GM19023 (cell line): ENCODE results near the gene MGAT4C.
"Not testable (repeated sequence)": the region's sequence is repeated elsewhere in the genome, so short reads cannot be mapped to it uniquely, and the experiment has no call there.

Source experiments
- ATAC-seq: cut with Tn5 transposase; IDR thresholded peaks from one replicate; pipeline ENCODE4 v1.9.1; 2021; ENCODE audit warnings: mild to moderate bottlenecking, moderate library complexity; ENCODE audit not compliant: unreplicated experiment

MGAT4C gene

GRCh38 chr12:86256163-86256562, at the start of gene MGAT4C:
MGAT4C (minus strand) TSS chr12:86256391.
- no peak for ATAC-seq

- ATAC-seq = not testable (repeated sequence)
Measured at GRCh38 chr12:86296396-86296795, 40.2 kb upstream of the MGAT4C start.

- ATAC-seq = no peak
Measured at GRCh38 chr12:86293682-86294240, 37.6 kb upstream of the MGAT4C start.

GRCh38 chr12:86292480-86292879, 36.3 kb upstream of the MGAT4C start:
- ATAC-seq = no peak

- no peak for ATAC-seq
Measured at GRCh38 chr12:86290615-86291014, 34.4 kb upstream of the MGAT4C start.

- no peak for ATAC-seq
Measured at GRCh38 chr12:86286119-86286518, 29.9 kb upstream of the MGAT4C start.

GRCh38 chr12:86283620-86284019, 27.4 kb upstream of the MGAT4C start:
- no peak for ATAC-seq

GRCh38 chr12:86275356-86275755, 19.2 kb upstream of the MGAT4C start:
- ATAC-seq = no peak

GRCh38 chr12:86265329-86265695, 9.1 kb upstream of the MGAT4C start:
- ATAC-seq = no peak

GRCh38 chr12:86264451-86265328, 8.5 kb upstream of the MGAT4C start:
- ATAC-seq = no peak

- no peak for ATAC-seq
Measured at GRCh38 chr12:86261578-86261977, 5.4 kb upstream of the MGAT4C start.

GRCh38 chr12:86261142-86261541, 5.0 kb upstream of the MGAT4C start:
- ATAC-seq = no peak

- no peak for ATAC-seq
Measured at GRCh38 chr12:86260183-86260582, 4.0 kb upstream of the MGAT4C start.

GRCh38 chr12:86257134-86257533, 943 bp upstream of the MGAT4C start:
- no peak for ATAC-seq

- no peak for ATAC-seq
Measured at GRCh38 chr12:86254399-86255107, 1.6 kb downstream of the MGAT4C start.

- no peak for ATAC-seq
Measured at GRCh38 chr12:86249851-86250250, 6.3 kb downstream of the MGAT4C start.

GRCh38 chr12:86249276-86249675, 6.9 kb downstream of the MGAT4C start:
- ATAC-seq = no peak

- no peak for ATAC-seq
Measured at GRCh38 chr12:86247871-86248270, 8.3 kb downstream of the MGAT4C start.

- no peak for ATAC-seq
Measured at GRCh38 chr12:86241600-86241999, 14.6 kb downstream of the MGAT4C start.

GRCh38 chr12:86234316-86234855, 21.8 kb downstream of the MGAT4C start:
- no peak for ATAC-seq

- no peak for ATAC-seq
Measured at GRCh38 chr12:86233126-86233525, 23.1 kb downstream of the MGAT4C start.
